Keratinocyte (primary cell): ENCODE data around the gene OR8B2. TPM values are rescaled to one million over a fixed set of nuclear protein-coding genes. Genes with fewer than 3 reads are reported as not detected.

ENCODE experiments used
- DNase-seq: peaks from one replicate; pipeline ENCODE4 v3.0.0-alpha.2; 2011; ENCODE audit warnings: low read depth, missing footprints, low spot score
- FAIRE-seq: peaks from 2 replicates; lab custom pipeline; 2011; peaks lifted over from hg19 to GRCh38; lab: Jason Lieb, UNC
- H2AFZ ChIP-seq: 2 replicates; pipeline ENCODE4 v1.6.0; 2012; ENCODE audit warnings: low read length, control low read depth, inconsistent platforms; ENCODE audit not compliant: control insufficient read depth
- H3K27ac ChIP-seq: 2 replicates; pipeline ENCODE4 v1.5.1; 2011; ENCODE audit warnings: low read length; ENCODE audit not compliant: control insufficient read depth, insufficient read depth
- H3K27me3 ChIP-seq: 3 replicates; pipeline ENCODE4 v1.6.0; 2011; ENCODE audit warnings: low read length; ENCODE audit not compliant: control insufficient read depth, insufficient read depth; ENCODE audit errors: extremely low read depth
- H3K36me3 ChIP-seq, 2 experiments: 2 replicates in 1 of 2; 3 replicates in 1 of 2; pipeline ENCODE4 v1.5.1; 2011; ENCODE audit warnings: low read length in 2 of 2, mild to moderate bottlenecking in 1 of 2; ENCODE audit not compliant: control insufficient read depth in 2 of 2, insufficient read depth in 2 of 2; ENCODE audit errors: extremely low read depth in 1 of 2
- H3K4me1 ChIP-seq: 3 replicates; pipeline ENCODE4 v1.5.1; 2011; ENCODE audit warnings: low read length; ENCODE audit not compliant: control insufficient read depth, insufficient read depth; ENCODE audit errors: extremely low read depth
- H3K4me2 ChIP-seq: 3 replicates; pipeline ENCODE4 v1.6.0; 2011; ENCODE audit warnings: low read depth, low read length; ENCODE audit not compliant: control insufficient read depth, insufficient read depth; ENCODE audit errors: extremely low read depth
- H3K4me3 ChIP-seq, 3 experiments: fragments of 200-600 bp in 1 of 3; sonication (generic) in 1 of 3; 2 replicates in 2 of 3; 3 replicates in 1 of 3; pipeline ENCODE4 v1.5.1; 2011 to 2016; ENCODE audit warnings: low read length in 3 of 3, mild to moderate bottlenecking in 3 of 3, control low read depth in 2 of 3, inconsistent platforms in 1 of 3, low read depth in 1 of 3, mixed read lengths in 1 of 3, mixed run types in 1 of 3, moderate library complexity in 1 of 3; ENCODE audit not compliant: control insufficient read depth in 2 of 3, insufficient read depth in 2 of 3; ENCODE audit errors: extremely low read depth in 1 of 3
- H3K79me2 ChIP-seq: 2 replicates; pipeline ENCODE4 v1.6.0; 2012; ENCODE audit warnings: low read length; ENCODE audit not compliant: control insufficient read depth, insufficient read depth
- H3K9ac ChIP-seq: 3 replicates; pipeline ENCODE4 v1.6.0; 2011; ENCODE audit warnings: low read length; ENCODE audit not compliant: control insufficient read depth, insufficient read depth; ENCODE audit errors: extremely low read depth
- H3K9me1 ChIP-seq: 3 replicates; pipeline ENCODE4 v1.6.0; 2011; ENCODE audit warnings: low read length; ENCODE audit not compliant: control insufficient read depth, insufficient read depth; ENCODE audit errors: extremely low read depth
- H3K9me3 ChIP-seq: 2 replicates; pipeline ENCODE4 v1.5.1; 2012; ENCODE audit warnings: low read depth, low read length; ENCODE audit not compliant: control insufficient read depth
- H4K20me1 ChIP-seq: 3 replicates; pipeline ENCODE4 v1.6.0; 2011; ENCODE audit warnings: low read length; ENCODE audit not compliant: control insufficient read depth, insufficient read depth; ENCODE audit errors: extremely low read depth
- EZH2 ChIP-seq: IDR thresholded peaks from one replicate; pipeline ENCODE4 v1.6.1; 2012; ENCODE audit warnings: inconsistent platforms, mild to moderate bottlenecking, low read length, moderate library complexity
- dilution Hi-C: fragments of 300-500 bp; cut with MboI; formaldehyde crosslinking; loops from one replicate; pipeline ENCODE4 v1.7.0; 2020; ENCODE audit warnings: low sequenced_read_pairs; ENCODE audit not compliant: extremely low pct_ligation_motif_present
- polyA plus RNA-seq, 5 experiments: library from polyadenylated mRNA; depleted of rRNA in 3 of 5; stranded (reverse) in 3 of 5; stranded (forward) in 1 of 5; unstranded in 1 of 5; fragments of >200 nt; gene quantifications; 1 replicate in 1 of 5; 2 replicates in 3 of 5; 3 replicates in 1 of 5; pipeline versions ENCODE4 v1.2.1 to v1.2.3, GENCODE V29; 2011 to 2012; ENCODE audit warnings: missing spikeins in 2 of 5, low read depth in 1 of 5, low replicate concordance in 1 of 5
- TF ChIP-seq, protein P1 (sequence below), 3 experiments: IDR thresholded peaks in 1 of 3; conservative IDR thresholded peaks in 1 of 3; optimal IDR thresholded peaks in 1 of 3; 2 replicates in 2 of 3; 3 replicates in 1 of 3; pipeline versions ENCODE3 to v1.5.1; 2011; ENCODE audit warnings: low read length in 3 of 3, mild to moderate bottlenecking in 3 of 3, moderate library complexity in 2 of 3, control low read depth in 1 of 3, inconsistent platforms in 1 of 3; ENCODE audit not compliant: insufficient read depth in 2 of 3; ENCODE audit errors: extremely low read depth in 1 of 3

Gene OR8B2
- polyA plus RNA-seq, 1 donor (not counting 4 experiments of a cell fraction or from before 2014, with no cell fraction given): not detected

GRCh38 chr11:124359566-124359965 lies 24.7 kb downstream of the OR8B2 start:
- Histone ChIP-seq H4K20me1 (no peaks in the 10 kb centered on the region), H3K9me3 (no peaks in the 10 kb centered on the region), H3K27me3 (no peaks in the 10 kb centered on the region), H3K9ac (no peak overlapping the region), H3K4me1 (no peaks in the 10 kb centered on the region), H3K79me2 (no peaks in the 10 kb centered on the region), H3K9me1 (no peaks in the 10 kb centered on the region), H3K4me3 (no peak overlapping the region), H3K4me2 (no peak overlapping the region), H2AFZ (no peak overlapping the region), H3K27ac (no peak overlapping the region), H3K36me3 (no peaks in the 10 kb centered on the region)
- dilution Hi-C loops: no loop called here
- FAIRE-seq: no peak
- DNase-seq: no peak
- TF ChIP-seq, protein P1, sequence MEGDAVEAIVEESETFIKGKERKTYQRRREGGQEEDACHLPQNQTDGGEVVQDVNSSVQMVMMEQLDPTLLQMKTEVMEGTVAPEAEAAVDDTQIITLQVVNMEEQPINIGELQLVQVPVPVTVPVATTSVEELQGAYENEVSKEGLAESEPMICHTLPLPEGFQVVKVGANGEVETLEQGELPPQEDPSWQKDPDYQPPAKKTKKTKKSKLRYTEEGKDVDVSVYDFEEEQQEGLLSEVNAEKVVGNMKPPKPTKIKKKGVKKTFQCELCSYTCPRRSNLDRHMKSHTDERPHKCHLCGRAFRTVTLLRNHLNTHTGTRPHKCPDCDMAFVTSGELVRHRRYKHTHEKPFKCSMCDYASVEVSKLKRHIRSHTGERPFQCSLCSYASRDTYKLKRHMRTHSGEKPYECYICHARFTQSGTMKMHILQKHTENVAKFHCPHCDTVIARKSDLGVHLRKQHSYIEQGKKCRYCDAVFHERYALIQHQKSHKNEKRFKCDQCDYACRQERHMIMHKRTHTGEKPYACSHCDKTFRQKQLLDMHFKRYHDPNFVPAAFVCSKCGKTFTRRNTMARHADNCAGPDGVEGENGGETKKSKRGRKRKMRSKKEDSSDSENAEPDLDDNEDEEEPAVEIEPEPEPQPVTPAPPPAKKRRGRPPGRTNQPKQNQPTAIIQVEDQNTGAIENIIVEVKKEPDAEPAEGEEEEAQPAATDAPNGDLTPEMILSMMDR (optimal IDR thresholded peaks at IDR 0.05 in 1 of 3, IDR thresholded peaks at IDR 0.05 in 1 of 3, conservative IDR thresholded peaks at IDR 0.05 in 1 of 3; ENCODE audit: extremely low read depth in 1 of 3, insufficient read depth in 2 of 3, low read length in 3 of 3): no peak
- no peak for TF ChIP-seq EZH2

DNA sequence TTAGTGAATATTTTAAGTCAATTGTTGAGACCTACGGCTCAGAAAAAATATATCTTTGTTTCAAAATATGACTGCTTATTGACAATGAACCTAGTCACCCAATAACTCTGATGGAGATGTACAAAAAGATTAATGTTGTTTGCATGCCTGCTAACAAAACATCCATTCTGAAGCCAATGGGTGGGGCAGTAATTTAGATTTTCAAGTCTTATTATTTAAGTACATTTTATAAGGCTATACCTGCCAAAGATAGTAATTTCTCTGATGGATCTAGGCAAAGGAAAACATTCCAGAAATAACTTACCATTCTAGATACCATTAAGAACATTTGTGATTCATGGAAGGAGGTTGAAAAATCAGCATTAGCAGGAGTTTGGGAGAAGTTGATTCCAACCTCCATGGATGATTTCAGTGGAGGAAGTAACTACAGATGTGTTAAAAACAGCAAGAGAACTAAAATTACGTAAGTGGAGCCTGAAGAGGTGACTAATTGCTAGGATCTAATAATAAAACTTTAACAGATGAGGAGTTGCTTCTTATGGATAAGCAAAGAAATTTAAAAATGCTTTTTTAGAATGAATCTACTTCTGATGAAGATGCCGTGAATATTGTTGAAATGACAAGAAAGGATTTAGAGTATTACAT lies 37.9 kb downstream of the OR8B2 start:
- Histone ChIP-seq H3K27ac (no peak overlapping the region), H3K4me3 (no peak overlapping the region), H3K9me3 (no peaks in the 10 kb centered on the region), H2AFZ (no peak overlapping the region), H3K36me3 (no peaks in the 10 kb centered on the region), H3K79me2 (no peaks in the 10 kb centered on the region), H3K9me1 (no peaks in the 10 kb centered on the region), H3K27me3 (no peaks in the 10 kb centered on the region), H3K4me2 (no peak overlapping the region), H3K4me1 (no peaks in the 10 kb centered on the region), H4K20me1 (no peaks in the 10 kb centered on the region), H3K9ac (no peak overlapping the region)
- no peak for FAIRE-seq
- DNase-seq: no peak
- TF ChIP-seq EZH2: no peak
- TF ChIP-seq, protein P1 (optimal IDR thresholded peaks at IDR 0.05 in 1 of 3, IDR thresholded peaks at IDR 0.05 in 1 of 3, conservative IDR thresholded peaks at IDR 0.05 in 1 of 3; ENCODE audit: extremely low read depth in 1 of 3, insufficient read depth in 2 of 3, low read length in 3 of 3): no peak
- dilution Hi-C loops: no loop called here
